ENCODE results near the gene DNM3.

The DNM3 gene

DNA sequence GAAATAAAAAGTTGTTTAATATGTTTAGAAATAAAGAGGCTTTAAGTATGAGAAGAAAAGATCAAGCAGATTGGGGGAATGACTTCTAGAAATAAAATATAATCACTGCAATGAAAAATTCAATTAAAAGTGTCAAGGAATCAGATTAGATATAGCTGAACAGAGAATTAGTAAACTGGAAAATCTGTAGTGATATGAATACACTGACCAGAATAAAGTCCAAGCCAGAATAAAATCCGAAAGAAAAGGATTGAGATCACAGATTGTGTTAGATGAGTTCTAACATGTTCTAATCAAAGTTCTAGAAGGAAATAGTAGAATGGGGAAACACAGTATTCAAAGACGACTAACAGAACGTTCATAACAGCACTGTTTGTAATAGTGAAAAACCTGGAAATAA is 506.1 kb downstream of the DNM3 start:
- Histone ChIP-seq H3K27ac (ENCODE audit: low read depth, low read length, poor library complexity, severe bottlenecking) (no peak overlapping the region), H3K79me2 (ENCODE audit: insufficient read depth, low read length) (no peaks in the 10 kb centered on the region), H3K4me2 (ENCODE audit: low read length) (no peak overlapping the region), H3K27me3 (ENCODE audit: insufficient read depth, low read length) (no peaks in the 10 kb centered on the region), H3K4me3 (ENCODE audit: low read depth, low read length, poor library complexity, severe bottlenecking) (no peak overlapping the region), H3K36me3 (ENCODE audit: insufficient read depth, low read length) (no peaks in the 10 kb centered on the region; the same call in 1 of the 2 replicates), H3K9ac (ENCODE audit: low read length) (no peak overlapping the region), H3K9me2 (ENCODE audit: low read depth, low read length) (no peaks in the 10 kb centered on the region), H4K20me1 (ENCODE audit: insufficient read depth, low read length) (no peaks in the 10 kb centered on the region), H3K4me1 (ENCODE audit: insufficient read depth, low read length, severe bottlenecking) (peaks cover 19% of the 10 kb centered on the region), H3F3A (ENCODE audit: insufficient read depth, low read length) (no peaks in the 10 kb centered on the region), H2AFZ (ENCODE audit: low read length) (no peak overlapping the region), H3K9me3 (ENCODE audit: low read length) (peaks cover 14% of the 10 kb centered on the region)
- TF ChIP-seq, protein P1, sequence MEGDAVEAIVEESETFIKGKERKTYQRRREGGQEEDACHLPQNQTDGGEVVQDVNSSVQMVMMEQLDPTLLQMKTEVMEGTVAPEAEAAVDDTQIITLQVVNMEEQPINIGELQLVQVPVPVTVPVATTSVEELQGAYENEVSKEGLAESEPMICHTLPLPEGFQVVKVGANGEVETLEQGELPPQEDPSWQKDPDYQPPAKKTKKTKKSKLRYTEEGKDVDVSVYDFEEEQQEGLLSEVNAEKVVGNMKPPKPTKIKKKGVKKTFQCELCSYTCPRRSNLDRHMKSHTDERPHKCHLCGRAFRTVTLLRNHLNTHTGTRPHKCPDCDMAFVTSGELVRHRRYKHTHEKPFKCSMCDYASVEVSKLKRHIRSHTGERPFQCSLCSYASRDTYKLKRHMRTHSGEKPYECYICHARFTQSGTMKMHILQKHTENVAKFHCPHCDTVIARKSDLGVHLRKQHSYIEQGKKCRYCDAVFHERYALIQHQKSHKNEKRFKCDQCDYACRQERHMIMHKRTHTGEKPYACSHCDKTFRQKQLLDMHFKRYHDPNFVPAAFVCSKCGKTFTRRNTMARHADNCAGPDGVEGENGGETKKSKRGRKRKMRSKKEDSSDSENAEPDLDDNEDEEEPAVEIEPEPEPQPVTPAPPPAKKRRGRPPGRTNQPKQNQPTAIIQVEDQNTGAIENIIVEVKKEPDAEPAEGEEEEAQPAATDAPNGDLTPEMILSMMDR (IDR thresholded peaks at IDR 0.05; ENCODE audit: low read length), result no peak
- no peak for TF ChIP-seq EZH2 (IDR thresholded peaks at IDR 0.05; ENCODE audit: borderline replicate concordance, low read length)

DNA sequence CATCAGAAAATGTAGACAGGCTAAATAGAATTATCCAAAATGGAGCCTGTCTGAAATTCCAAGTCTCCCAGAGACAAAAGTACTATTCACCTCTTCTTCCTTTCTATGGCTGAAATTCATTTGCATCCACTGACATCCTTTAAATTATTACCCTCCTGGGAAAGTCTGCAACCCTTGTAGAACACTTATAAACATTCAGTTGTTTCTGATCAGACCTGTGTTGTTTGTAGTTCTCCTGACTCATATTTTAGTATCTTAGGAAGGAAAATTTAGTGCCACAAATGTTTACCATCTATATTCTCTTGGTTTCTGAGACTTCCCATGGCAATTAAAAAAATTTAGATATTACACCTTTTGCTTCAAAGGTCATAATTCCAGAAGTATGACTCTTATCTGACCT is 509.6 kb downstream of the DNM3 start:
- no peak overlapping the region for H3K27ac ChIP-seq (ENCODE audit: low read depth, low read length, poor library complexity, severe bottlenecking)
- TF ChIP-seq EZH2 (IDR thresholded peaks at IDR 0.05; ENCODE audit: borderline replicate concordance, low read length), result no peak
- TF ChIP-seq, protein P1 (IDR thresholded peaks at IDR 0.05; ENCODE audit: low read length), result no peak
- H3K4me2 ChIP-seq (ENCODE audit: low read length), result no peak overlapping the region

DNA sequence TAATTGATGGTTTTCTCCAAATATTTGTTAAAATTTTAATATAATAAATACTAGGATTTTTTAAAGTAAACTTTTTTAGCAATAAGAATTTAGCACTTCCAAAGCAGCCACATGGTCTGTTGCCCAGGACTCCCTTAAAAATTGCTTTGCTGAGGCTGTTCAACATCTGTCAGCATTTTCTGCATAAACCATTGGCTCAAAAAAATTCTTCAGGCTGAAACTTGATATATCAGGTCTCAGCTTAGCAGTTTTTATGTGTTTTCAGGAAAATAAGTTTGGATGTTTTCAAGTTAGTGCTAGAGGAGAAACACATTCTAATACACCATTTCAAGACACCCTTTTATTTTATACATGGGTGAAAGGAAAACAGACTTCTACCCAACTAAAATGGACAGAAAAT is 510.0 kb downstream of the DNM3 start:
- TF ChIP-seq EZH2 (IDR thresholded peaks at IDR 0.05; ENCODE audit: borderline replicate concordance, low read length), result no peak
- TF ChIP-seq, protein P1 (IDR thresholded peaks at IDR 0.05; ENCODE audit: low read length), result no peak
- H3K36me3 ChIP-seq (ENCODE audit: insufficient read depth, low read length), result no peaks in the 10 kb centered on the region; the same call in 1 of the 2 replicates
- no peaks in the 10 kb centered on the region for H3K9me2 ChIP-seq (ENCODE audit: low read depth, low read length)
- H3K27me3 ChIP-seq (ENCODE audit: insufficient read depth, low read length), result no peaks in the 10 kb centered on the region
- no peaks in the 10 kb centered on the region for H3F3A ChIP-seq (ENCODE audit: insufficient read depth, low read length)
- H3K4me2 ChIP-seq (ENCODE audit: low read length), result no peak overlapping the region
- H3K9me3 ChIP-seq (ENCODE audit: low read length), result peaks cover 14% of the 10 kb centered on the region
- no peak overlapping the region for H3K9ac ChIP-seq (ENCODE audit: low read length)
- H3K79me2 ChIP-seq (ENCODE audit: insufficient read depth, low read length), result no peaks in the 10 kb centered on the region
- H3K27ac ChIP-seq (ENCODE audit: low read depth, low read length, poor library complexity, severe bottlenecking), result no peak overlapping the region
- H3K4me1 ChIP-seq (ENCODE audit: insufficient read depth, low read length, severe bottlenecking), result peaks cover 6% of the 10 kb centered on the region
- H4K20me1 ChIP-seq (ENCODE audit: insufficient read depth, low read length), result no peaks in the 10 kb centered on the region
- no peak overlapping the region for H3K4me3 ChIP-seq (ENCODE audit: low read depth, low read length, poor library complexity, severe bottlenecking)
- no peak overlapping the region for H2AFZ ChIP-seq (ENCODE audit: low read length)

More for the DNA sequence above, 509.6 kb downstream of the DNM3 start:
- Histone ChIP-seq H3K79me2 (ENCODE audit: insufficient read depth, low read length) (no peaks in the 10 kb centered on the region), H3K9me3 (ENCODE audit: low read length) (peaks cover 14% of the 10 kb centered on the region), H3K4me3 (ENCODE audit: low read depth, low read length, poor library complexity, severe bottlenecking) (no peak overlapping the region), H3F3A (ENCODE audit: insufficient read depth, low read length) (no peaks in the 10 kb centered on the region), H3K9ac (ENCODE audit: low read length) (no peak overlapping the region), H4K20me1 (ENCODE audit: insufficient read depth, low read length) (no peaks in the 10 kb centered on the region), H2AFZ (ENCODE audit: low read length) (no peak overlapping the region), H3K27me3 (ENCODE audit: insufficient read depth, low read length) (no peaks in the 10 kb centered on the region), H3K36me3 (ENCODE audit: insufficient read depth, low read length) (no peaks in the 10 kb centered on the region; the same call in 1 of the 2 replicates), H3K9me2 (ENCODE audit: low read depth, low read length) (no peaks in the 10 kb centered on the region), H3K4me1 (ENCODE audit: insufficient read depth, low read length, severe bottlenecking) (peaks cover 6% of the 10 kb centered on the region)

All from OCI-LY1 (cell line).